ENCODE measurements around the gene GMEB1.
"Not testable (repeated sequence)": the region's sequence is repeated elsewhere in the genome, so short reads cannot be mapped to it uniquely, and the experiment has no call there.

GMEB1 gene

DNA sequence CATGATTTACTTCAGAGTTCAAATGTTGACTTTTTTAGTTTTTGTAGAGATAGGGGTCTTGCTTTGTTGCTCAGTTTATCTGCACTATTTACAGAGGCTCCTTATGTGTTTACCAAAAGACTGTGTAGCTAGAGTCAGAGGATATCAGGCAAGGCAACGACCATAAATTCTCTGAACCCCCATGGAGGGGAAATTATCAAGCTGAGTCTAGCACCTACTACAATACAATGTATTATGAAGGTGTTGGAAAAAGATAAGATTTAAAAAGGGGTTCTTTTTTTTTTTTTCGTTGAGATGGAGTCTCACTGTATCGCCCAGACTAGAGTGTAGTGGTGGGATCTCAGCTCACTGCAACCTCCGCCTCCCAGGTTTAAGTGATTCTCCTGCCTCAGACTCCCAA lies 16.4 kb downstream of the GMEB1 start:
- ATAC-seq = no peak
- TF ChIP-seq ISL1 (CRISPR knock-in tag; IDR thresholded peaks at IDR 0.05) = no peak
- TF ChIP-seq, protein P1, sequence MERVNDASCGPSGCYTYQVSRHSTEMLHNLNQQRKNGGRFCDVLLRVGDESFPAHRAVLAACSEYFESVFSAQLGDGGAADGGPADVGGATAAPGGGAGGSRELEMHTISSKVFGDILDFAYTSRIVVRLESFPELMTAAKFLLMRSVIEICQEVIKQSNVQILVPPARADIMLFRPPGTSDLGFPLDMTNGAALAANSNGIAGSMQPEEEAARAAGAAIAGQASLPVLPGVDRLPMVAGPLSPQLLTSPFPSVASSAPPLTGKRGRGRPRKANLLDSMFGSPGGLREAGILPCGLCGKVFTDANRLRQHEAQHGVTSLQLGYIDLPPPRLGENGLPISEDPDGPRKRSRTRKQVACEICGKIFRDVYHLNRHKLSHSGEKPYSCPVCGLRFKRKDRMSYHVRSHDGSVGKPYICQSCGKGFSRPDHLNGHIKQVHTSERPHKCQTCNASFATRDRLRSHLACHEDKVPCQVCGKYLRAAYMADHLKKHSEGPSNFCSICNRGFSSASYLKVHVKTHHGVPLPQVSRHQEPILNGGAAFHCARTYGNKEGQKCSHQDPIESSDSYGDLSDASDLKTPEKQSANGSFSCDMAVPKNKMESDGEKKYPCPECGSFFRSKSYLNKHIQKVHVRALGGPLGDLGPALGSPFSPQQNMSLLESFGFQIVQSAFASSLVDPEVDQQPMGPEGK (CRISPR knock-in tag; IDR thresholded peaks at IDR 0.05; ENCODE audit: borderline replicate concordance) = no peak
- no peak for TF ChIP-seq ARNTL (CRISPR knock-in tag; IDR thresholded peaks at IDR 0.05; ENCODE audit: borderline replicate concordance, low read depth)
- TF ChIP-seq, protein P2, sequence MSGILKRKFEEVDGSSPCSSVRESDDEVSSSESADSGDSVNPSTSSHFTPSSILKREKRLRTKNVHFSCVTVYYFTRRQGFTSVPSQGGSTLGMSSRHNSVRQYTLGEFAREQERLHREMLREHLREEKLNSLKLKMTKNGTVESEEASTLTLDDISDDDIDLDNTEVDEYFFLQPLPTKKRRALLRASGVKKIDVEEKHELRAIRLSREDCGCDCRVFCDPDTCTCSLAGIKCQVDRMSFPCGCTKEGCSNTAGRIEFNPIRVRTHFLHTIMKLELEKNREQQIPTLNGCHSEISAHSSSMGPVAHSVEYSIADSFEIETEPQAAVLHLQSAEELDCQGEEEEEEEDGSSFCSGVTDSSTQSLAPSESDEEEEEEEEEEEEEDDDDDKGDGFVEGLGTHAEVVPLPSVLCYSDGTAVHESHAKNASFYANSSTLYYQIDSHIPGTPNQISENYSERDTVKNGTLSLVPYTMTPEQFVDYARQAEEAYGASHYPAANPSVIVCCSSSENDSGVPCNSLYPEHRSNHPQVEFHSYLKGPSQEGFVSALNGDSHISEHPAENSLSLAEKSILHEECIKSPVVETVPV (CRISPR knock-in tag; IDR thresholded peaks at IDR 0.05) = no peak
- no peak for TF ChIP-seq RARB (CRISPR knock-in tag; IDR thresholded peaks at IDR 0.05)
- TF ChIP-seq ZNF70 (CRISPR knock-in tag; IDR thresholded peaks at IDR 0.05) = no peak
- no peak for TF ChIP-seq ZFP3 (CRISPR knock-in tag; IDR thresholded peaks at IDR 0.05)
- TF ChIP-seq TOX (CRISPR knock-in tag; IDR thresholded peaks at IDR 0.05; ENCODE audit: borderline replicate concordance) = no peak
- TF ChIP-seq, protein P3, sequence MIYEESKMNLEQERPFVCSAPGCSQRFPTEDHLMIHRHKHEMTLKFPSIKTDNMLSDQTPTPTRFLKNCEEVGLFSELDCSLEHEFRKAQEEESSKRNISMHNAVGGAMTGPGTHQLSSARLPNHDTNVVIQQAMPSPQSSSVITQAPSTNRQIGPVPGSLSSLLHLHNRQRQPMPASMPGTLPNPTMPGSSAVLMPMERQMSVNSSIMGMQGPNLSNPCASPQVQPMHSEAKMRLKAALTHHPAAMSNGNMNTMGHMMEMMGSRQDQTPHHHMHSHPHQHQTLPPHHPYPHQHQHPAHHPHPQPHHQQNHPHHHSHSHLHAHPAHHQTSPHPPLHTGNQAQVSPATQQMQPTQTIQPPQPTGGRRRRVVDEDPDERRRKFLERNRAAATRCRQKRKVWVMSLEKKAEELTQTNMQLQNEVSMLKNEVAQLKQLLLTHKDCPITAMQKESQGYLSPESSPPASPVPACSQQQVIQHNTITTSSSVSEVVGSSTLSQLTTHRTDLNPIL (CRISPR knock-in tag; IDR thresholded peaks at IDR 0.05; ENCODE audit: low read depth) = no peak
- TF ChIP-seq, protein P4, sequence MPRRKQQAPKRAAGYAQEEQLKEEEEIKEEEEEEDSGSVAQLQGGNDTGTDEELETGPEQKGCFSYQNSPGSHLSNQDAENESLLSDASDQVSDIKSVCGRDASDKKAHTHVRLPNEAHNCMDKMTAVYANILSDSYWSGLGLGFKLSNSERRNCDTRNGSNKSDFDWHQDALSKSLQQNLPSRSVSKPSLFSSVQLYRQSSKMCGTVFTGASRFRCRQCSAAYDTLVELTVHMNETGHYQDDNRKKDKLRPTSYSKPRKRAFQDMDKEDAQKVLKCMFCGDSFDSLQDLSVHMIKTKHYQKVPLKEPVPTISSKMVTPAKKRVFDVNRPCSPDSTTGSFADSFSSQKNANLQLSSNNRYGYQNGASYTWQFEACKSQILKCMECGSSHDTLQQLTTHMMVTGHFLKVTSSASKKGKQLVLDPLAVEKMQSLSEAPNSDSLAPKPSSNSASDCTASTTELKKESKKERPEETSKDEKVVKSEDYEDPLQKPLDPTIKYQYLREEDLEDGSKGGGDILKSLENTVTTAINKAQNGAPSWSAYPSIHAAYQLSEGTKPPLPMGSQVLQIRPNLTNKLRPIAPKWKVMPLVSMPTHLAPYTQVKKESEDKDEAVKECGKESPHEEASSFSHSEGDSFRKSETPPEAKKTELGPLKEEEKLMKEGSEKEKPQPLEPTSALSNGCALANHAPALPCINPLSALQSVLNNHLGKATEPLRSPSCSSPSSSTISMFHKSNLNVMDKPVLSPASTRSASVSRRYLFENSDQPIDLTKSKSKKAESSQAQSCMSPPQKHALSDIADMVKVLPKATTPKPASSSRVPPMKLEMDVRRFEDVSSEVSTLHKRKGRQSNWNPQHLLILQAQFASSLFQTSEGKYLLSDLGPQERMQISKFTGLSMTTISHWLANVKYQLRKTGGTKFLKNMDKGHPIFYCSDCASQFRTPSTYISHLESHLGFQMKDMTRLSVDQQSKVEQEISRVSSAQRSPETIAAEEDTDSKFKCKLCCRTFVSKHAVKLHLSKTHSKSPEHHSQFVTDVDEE (CRISPR knock-in tag; IDR thresholded peaks at IDR 0.05) = no peak
- no peak for TF ChIP-seq ZNF8 (CRISPR knock-in tag; IDR thresholded peaks at IDR 0.05)
- TF ChIP-seq ESRRG (CRISPR knock-in tag; IDR thresholded peaks at IDR 0.05) = no peak
- TF ChIP-seq TCF4 (CRISPR knock-in tag; IDR thresholded peaks at IDR 0.05; ENCODE audit: borderline replicate concordance) = no peak
- TF ChIP-seq PPARA (CRISPR knock-in tag; IDR thresholded peaks at IDR 0.05; ENCODE audit: borderline replicate concordance) = no peak
- no peak for TF ChIP-seq BACH2 (CRISPR knock-in tag; IDR thresholded peaks at IDR 0.05; ENCODE audit: borderline replicate concordance)

DNA sequence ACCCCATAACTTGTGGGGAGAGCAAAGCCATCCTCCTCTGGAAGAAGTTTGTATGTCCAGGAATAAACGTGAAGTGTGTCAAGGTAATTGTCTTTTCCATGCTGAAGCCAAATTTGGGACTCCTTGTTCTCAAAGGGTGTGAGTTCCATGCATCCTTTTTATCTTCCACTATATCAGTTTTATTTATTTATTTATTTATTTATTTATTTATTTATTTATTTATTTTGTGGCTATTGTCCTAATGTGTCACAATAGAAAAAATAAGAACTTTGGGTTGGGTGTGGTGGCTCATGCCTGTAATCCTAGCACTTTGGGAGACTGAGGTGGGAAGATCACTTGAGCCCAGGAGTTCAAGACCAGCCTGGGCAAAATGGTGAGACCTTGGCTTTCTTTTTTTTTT lies 23.0 kb downstream of the GMEB1 start:
- not testable (repeated sequence) for ATAC-seq

DNA sequence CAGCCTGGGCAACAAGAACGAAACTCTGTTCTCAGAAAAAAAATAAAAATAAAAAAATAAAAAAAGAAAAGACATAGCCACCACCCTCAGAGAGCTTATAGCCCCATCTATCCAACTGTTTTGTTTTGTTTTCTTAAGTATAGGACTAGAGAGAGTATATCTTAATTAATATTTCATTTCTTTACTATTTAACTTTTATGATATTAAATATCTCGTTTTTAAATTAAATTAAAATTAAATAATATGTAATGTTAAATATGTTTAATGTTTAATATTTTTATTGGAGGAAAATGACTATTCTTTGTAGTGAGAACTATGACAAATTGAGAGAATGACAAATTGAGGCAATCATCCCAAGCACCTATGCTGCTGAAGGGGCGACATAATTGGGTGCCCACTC lies 35.0 kb downstream of the GMEB1 start:
- TF ChIP-seq, protein P3 (CRISPR knock-in tag; IDR thresholded peaks at IDR 0.05; ENCODE audit: low read depth) = no peak
- TF ChIP-seq ESRRG (CRISPR knock-in tag; IDR thresholded peaks at IDR 0.05) (no peak), GLIS3 (CRISPR knock-in tag; IDR thresholded peaks at IDR 0.05) (no peak), ZNF70 (CRISPR knock-in tag; IDR thresholded peaks at IDR 0.05) (no peak)
- no peak for ATAC-seq

DNA sequence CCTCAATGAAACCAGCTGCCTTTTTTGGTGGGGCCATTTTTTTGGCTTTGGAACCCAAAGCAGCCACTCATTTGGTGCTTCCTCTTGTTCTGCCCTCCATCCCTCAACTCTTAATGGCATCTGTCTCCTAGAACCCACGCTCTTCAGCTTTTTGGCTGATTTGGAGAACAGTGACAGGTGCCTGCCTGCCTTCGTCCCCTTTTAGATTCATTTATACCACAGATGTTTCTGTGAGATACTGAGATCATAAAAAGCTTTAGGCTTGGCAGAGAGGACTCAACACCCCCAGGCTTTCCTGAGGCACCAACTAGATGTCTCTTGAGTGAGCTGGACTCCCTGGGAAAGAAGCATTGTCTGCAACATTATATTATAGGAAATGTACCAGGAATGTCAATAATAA lies 47.8 kb downstream of the GMEB1 start:
- ATAC-seq = no peak
- TF ChIP-seq, protein P5, sequence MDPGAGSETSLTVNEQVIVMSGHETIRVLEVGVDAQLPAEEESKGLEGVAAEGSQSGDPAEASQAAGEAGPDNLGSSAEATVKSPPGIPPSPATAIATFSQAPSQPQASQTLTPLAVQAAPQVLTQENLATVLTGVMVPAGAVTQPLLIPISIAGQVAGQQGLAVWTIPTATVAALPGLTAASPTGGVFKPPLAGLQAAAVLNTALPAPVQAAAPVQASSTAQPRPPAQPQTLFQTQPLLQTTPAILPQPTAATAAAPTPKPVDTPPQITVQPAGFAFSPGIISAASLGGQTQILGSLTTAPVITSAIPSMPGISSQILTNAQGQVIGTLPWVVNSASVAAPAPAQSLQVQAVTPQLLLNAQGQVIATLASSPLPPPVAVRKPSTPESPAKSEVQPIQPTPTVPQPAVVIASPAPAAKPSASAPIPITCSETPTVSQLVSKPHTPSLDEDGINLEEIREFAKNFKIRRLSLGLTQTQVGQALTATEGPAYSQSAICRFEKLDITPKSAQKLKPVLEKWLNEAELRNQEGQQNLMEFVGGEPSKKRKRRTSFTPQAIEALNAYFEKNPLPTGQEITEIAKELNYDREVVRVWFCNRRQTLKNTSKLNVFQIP (CRISPR knock-in tag; IDR thresholded peaks at IDR 0.05; ENCODE audit: borderline replicate concordance, low read depth) = no peak
- no peak for TF ChIP-seq ZNF565 (CRISPR knock-in tag; conservative IDR thresholded peaks at IDR 0.05; ENCODE audit: low read depth)
- no peak for TF ChIP-seq TOX (CRISPR knock-in tag; IDR thresholded peaks at IDR 0.05; ENCODE audit: borderline replicate concordance)
- TF ChIP-seq, protein P3 (CRISPR knock-in tag; IDR thresholded peaks at IDR 0.05; ENCODE audit: low read depth) = no peak
- TF ChIP-seq, protein P4 (CRISPR knock-in tag; IDR thresholded peaks at IDR 0.05) = no peak
- TF ChIP-seq, protein P2 (CRISPR knock-in tag; IDR thresholded peaks at IDR 0.05) = no peak
- TF ChIP-seq ARNTL (CRISPR knock-in tag; IDR thresholded peaks at IDR 0.05; ENCODE audit: borderline replicate concordance, low read depth) = no peak
- TF ChIP-seq CSDC2 (CRISPR knock-in tag; IDR thresholded peaks at IDR 0.05) = no peak
